Smooth muscle cell (in vitro differentiated cells): Measurements from ENCODE around the gene AMDHD2. TPM values are rescaled to one million over a fixed set of nuclear protein-coding genes. Genes with fewer than 3 reads are reported as not detected.

ENCODE experiments used
- DNase-seq: peaks from one replicate; lab custom pipeline; 2025; ENCODE audit not compliant: unreplicated experiment; lab: John Stamatoyannopoulos, UW
- H2AFZ ChIP-seq: fragments of 200-600 bp; sonication (generic); 2 replicates; pipeline ENCODE4 v1.6.0; 2016; ENCODE audit warnings: antibody characterized with exemption, low read depth, mild to moderate bottlenecking
- H3F3A ChIP-seq: fragments of 200-600 bp; sonication (generic); 2 replicates; pipeline ENCODE4 v1.6.0; 2017; ENCODE audit warnings: antibody characterized with exemption, low read depth
- H3K27ac ChIP-seq: fragments of 200-600 bp; sonication (generic); 2 replicates; pipeline ENCODE4 v1.5.1; 2016; ENCODE audit warnings: low read depth, mild to moderate bottlenecking
- H3K27me3 ChIP-seq: fragments of 200-600 bp; sonication (generic); 2 replicates; pipeline ENCODE4 v1.6.1; 2016; ENCODE audit warnings: low read depth, mild to moderate bottlenecking
- H3K36me3 ChIP-seq: fragments of 200-600 bp; sonication (generic); 2 replicates; pipeline ENCODE4 v1.5.1; 2016; ENCODE audit warnings: low read depth
- H3K4me1 ChIP-seq: fragments of 200-600 bp; sonication (generic); 2 replicates; pipeline ENCODE4 v1.5.1; 2016; ENCODE audit warnings: low read depth
- H3K4me2 ChIP-seq: fragments of 200-600 bp; sonication (generic); 2 replicates; pipeline ENCODE4 v1.6.0; 2016; ENCODE audit warnings: mild to moderate bottlenecking
- H3K4me3 ChIP-seq: fragments of 200-600 bp; sonication (generic); 2 replicates; pipeline ENCODE4 v1.5.1; 2016; ENCODE audit warnings: mild to moderate bottlenecking
- H3K79me2 ChIP-seq: fragments of 200-600 bp; sonication (generic); 2 replicates; pipeline ENCODE4 v1.6.0; 2016; ENCODE audit warnings: low read depth, mild to moderate bottlenecking
- H3K9ac ChIP-seq: fragments of 200-600 bp; sonication (generic); 2 replicates; pipeline ENCODE4 v1.6.0; 2016; ENCODE audit warnings: low read depth
- H3K9me3 ChIP-seq: fragments of 200-600 bp; sonication (generic); replicated peaks from 2 replicates; pipeline ENCODE4 v1.5.1; 2016; ENCODE audit warnings: low read depth
- H4K20me1 ChIP-seq: fragments of 200-600 bp; sonication (generic); 2 replicates; pipeline ENCODE4 v1.6.0; 2016; ENCODE audit warnings: low read depth
- CTCF ChIP-seq: fragments of 200-600 bp; sonication (generic); IDR thresholded peaks from 2 replicates; pipeline ENCODE4 v1.5.1; 2017; ENCODE audit warnings: borderline replicate concordance, mild to moderate bottlenecking, antibody characterized with exemption; ENCODE audit not compliant: insufficient read depth, poor library complexity, severe bottlenecking
- WGBS: methylation state at CpG from one replicate; pipeline ENCODE4 v1.1.7; 2016; ENCODE audit warnings: low lambda C conversion rate; 5-methylcytosine and 5-hydroxymethylcytosine counted together
- polyA plus RNA-seq: library from polyadenylated mRNA; unstranded; fragments of >200 nt; fragmentation: Nextera tagmentation; extraction: Ambion mirVana; gene quantifications from 2 replicates; pipeline ENCODE4 v1.2.1, GENCODE V29; 2016
- total RNA-seq: library from RNA; depleted of rRNA; stranded (reverse); fragments of >200 nt; gene quantifications from 2 replicates; pipeline ENCODE4 v1.2.3, GENCODE V29; 2014

The AMDHD2 gene
- total and polyA plus RNA-seq, 2 experiments from 2014 or later = 12.0 to 14.2 TPM

- Histone ChIP-seq H3K4me2 (no peak overlapping the region), H3F3A (peaks cover 5% of the 10 kb centered on the region), H3K27ac (no peak overlapping the region), H3K36me3 (no peaks in the 10 kb centered on the region), H3K79me2 (no peaks in the 10 kb centered on the region), H3K9ac (no peak overlapping the region), H3K4me3 (no peak overlapping the region), H2AFZ (no peak overlapping the region), H3K4me1 (no peaks in the 10 kb centered on the region), H3K27me3 (no peaks in the 10 kb centered on the region), H3K9me3 (no peaks in the 10 kb centered on the region), H4K20me1 (no peaks in the 10 kb centered on the region)
- WGBS = 89% methylated on average over 14 of the region's 14 CpGs
- DNase-seq = no peak
- no peak for TF ChIP-seq CTCF
Measured at GRCh38 chr16:2505695-2506094, 14.5 kb upstream of the AMDHD2 start.

DNA sequence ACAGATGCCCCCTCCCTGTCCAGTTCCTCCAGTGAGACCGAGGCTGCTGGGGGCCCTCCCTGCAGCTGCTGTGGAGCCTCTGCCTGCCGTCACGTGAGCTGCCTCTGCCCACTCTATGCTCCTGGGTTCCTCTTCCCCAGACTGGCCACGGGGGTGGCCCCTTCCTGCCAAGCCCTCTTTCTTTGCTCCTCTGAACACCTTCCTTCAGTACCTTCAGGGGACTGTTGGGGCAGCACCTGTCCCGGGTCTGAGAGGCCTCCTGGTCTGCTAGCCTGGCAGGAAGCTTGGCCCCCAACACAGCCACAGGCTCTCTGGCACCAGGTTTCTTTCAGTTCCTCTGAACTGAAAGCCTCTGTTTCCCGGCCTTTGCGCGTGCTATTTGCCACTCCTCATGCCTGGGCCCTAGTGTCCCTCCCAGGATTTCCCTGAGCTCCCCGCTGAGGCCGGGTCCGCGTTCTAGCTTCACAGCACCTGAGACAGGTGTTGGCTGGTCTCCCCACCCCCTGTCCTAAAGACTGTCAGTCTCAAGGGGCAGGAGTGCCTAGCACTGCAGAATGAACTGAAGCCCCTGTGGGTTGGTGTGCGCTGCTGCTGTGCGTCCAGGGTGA, 13.0 kb upstream of the AMDHD2 start:
- Histone ChIP-seq H3K9ac (no peak overlapping the region), H3K4me3 (no peak overlapping the region)
- no peak for TF ChIP-seq CTCF

DNA sequence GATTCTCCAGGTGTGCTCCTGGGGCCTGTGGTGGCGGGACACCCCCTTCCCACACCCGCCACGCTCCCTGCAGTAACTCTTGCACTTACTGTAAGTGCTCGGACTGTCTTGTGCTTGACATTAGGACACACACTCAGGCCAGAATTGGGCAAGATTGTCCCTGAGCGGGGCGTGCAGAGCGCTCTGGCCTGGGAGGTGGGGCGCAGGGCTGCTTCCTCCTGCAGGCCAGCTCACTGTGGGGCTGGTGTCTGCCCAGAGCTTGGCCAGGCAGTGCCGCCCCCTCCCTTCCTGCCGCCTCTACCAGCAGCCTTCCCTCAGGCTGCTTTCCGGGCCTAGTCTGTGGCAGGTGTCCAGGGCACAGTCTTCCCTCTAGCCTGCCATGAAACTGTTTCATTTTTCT, 12.5 kb upstream of the AMDHD2 start:
- Histone ChIP-seq H3K27me3 (no peaks in the 10 kb centered on the region), H3F3A (peaks cover 5% of the 10 kb centered on the region), H3K36me3 (no peaks in the 10 kb centered on the region), H3K9ac (no peak overlapping the region), H3K9me3 (no peaks in the 10 kb centered on the region), H3K79me2 (no peaks in the 10 kb centered on the region), H3K27ac (no peak overlapping the region), H3K4me2 (no peak overlapping the region), H3K4me3 (no peak overlapping the region), H4K20me1 (no peaks in the 10 kb centered on the region), H2AFZ (no peak overlapping the region), H3K4me1 (peaks cover 9% of the 10 kb centered on the region)
- TF ChIP-seq CTCF = no peak
- 93% methylated on average over 11 of the region's 11 CpGs for WGBS
- DNase-seq = no peak

More for the DNA sequence above, 13.0 kb upstream of the AMDHD2 start:
- Histone ChIP-seq H3K36me3 (no peaks in the 10 kb centered on the region), H3K9me3 (no peaks in the 10 kb centered on the region), H3K27me3 (no peaks in the 10 kb centered on the region), H3K79me2 (no peaks in the 10 kb centered on the region), H3K27ac (no peak overlapping the region), H3K4me2 (no peak overlapping the region), H2AFZ (no peak overlapping the region), H3K4me1 (peaks cover 7% of the 10 kb centered on the region), H3F3A (peaks cover 5% of the 10 kb centered on the region), H4K20me1 (no peaks in the 10 kb centered on the region)
- no peak for DNase-seq
- WGBS = 94% methylated on average over 14 of the region's 14 CpGs
